ENCODE data around the gene ARL11. TPM values are rescaled to one million over a fixed set of nuclear protein-coding genes. Genes with fewer than 3 reads are reported as not detected.

The ARL11 gene
- total and polyA plus RNA-seq, 3 donors from 2014 or later: 0.25 to 0.62 (median 0.47) TPM

DNA sequence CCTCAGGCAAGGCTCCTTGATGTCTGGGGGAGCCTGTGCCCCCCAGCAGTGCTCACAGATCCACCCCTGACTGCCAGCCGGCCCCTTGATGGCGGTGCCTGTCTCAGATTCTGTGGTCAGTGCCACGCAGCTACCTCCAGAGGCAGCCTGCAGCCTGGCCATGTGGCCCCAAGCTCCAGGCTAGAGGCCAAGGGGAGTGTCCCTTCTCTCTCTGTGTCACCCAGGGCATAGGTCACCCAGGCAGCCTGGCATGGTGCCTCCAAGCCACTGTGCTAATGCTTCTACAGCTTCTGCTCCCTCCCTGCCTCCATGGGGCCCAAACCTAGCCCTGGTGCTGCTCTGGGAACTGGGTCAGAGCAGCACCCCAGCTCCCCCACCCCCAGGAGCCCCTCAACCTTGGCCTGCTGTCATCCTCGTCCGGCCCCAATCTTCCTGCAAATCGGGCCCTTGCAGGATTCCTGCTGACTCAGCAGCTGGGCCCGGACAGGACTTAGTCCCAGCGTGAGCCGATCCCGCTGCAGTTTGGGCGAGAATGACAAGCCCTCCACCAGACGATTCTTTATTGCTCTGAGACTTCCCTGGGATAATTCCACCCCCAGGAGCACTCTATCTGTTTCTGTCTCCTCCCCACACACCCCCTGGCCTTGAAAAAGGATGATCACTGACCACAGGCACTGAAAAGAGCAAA is 2.8 kb upstream of the ARL11 start:
- Histone ChIP-seq H3K36me3 (ENCODE audit: low read depth, missing control alignments) (no peaks in the 10 kb centered on the region), H3K9me3 (no peaks in the 10 kb centered on the region), H3K27ac (no peak overlapping the region), H3K27me3 (no peaks in the 10 kb centered on the region), H3K4me3 (no peak overlapping the region), H3K4me1 (no peaks in the 10 kb centered on the region)
- TF ChIP-seq CTCF (IDR thresholded peaks at IDR 0.05): no peak
- TF ChIP-seq POLR2A (IDR thresholded peaks at IDR 0.05): no peak
- whole genome bisulfite sequencing, 2 donors: 65 to 76% methylated on average over 9 to 12 of the region's 12 CpGs
- DNase-seq: no peak
- intact Hi-C loops (cut with DNase I; ENCODE audit: low total_unique reads): no loop called here

GRCh38 chr13:49629196-49629938 is 1.1 kb downstream of the ARL11 start:
- H3K4me3 ChIP-seq: no peak overlapping the region
- H3K36me3 ChIP-seq (ENCODE audit: low read depth, missing control alignments): no peaks in the 10 kb centered on the region
- 85 to 86% methylated on average over 8 of the region's 8 CpGs for WGBS, 2 donors

GRCh38 chr13:49629947-49630346 is 1.6 kb downstream of the ARL11 start:
- no peaks in the 10 kb centered on the region for H3K27me3 ChIP-seq
- H3K4me3 ChIP-seq: no peak overlapping the region
- TF ChIP-seq POLR2A (IDR thresholded peaks at IDR 0.05): no peak
- TF ChIP-seq CTCF (IDR thresholded peaks at IDR 0.05): no peak
- intact Hi-C loops (cut with DNase I; ENCODE audit: low total_unique reads): no loop called here
- H3K9me3 ChIP-seq: no peaks in the 10 kb centered on the region
- no peak for DNase-seq
- 82 to 85% methylated on average over 4 of the region's 4 CpGs for WGBS, 2 donors
- no peak overlapping the region for H3K27ac ChIP-seq
- no peaks in the 10 kb centered on the region for H3K4me1 ChIP-seq
- no peaks in the 10 kb centered on the region for H3K36me3 ChIP-seq (ENCODE audit: low read depth, missing control alignments)

More at GRCh38 chr13:49629196-49629938, 1.1 kb downstream of the ARL11 start:
- H3K4me1 ChIP-seq: no peaks in the 10 kb centered on the region
- intact Hi-C loops (cut with DNase I; ENCODE audit: low total_unique reads): no loop called here
- no peaks in the 10 kb centered on the region for H3K27me3 ChIP-seq
- no peak for TF ChIP-seq CTCF (IDR thresholded peaks at IDR 0.05)
- no peak for TF ChIP-seq POLR2A (IDR thresholded peaks at IDR 0.05)
- no peak for DNase-seq
- H3K9me3 ChIP-seq: no peaks in the 10 kb centered on the region
- H3K27ac ChIP-seq: no peak overlapping the region

GRCh38 chr13:49630580-49630979 is 2.3 kb downstream of the ARL11 start:
- WGBS, 2 donors: 72 to 95% methylated on average over 8 to 16 of the region's 16 CpGs
- TF ChIP-seq POLR2A (IDR thresholded peaks at IDR 0.05) (no peak), CTCF (IDR thresholded peaks at IDR 0.05) (no peak)
- no peak overlapping the region for H3K4me3 ChIP-seq
- no peaks in the 10 kb centered on the region for H3K9me3 ChIP-seq
- no peak for DNase-seq
- intact Hi-C loops (cut with DNase I; ENCODE audit: low total_unique reads): no loop called here
- H3K27me3 ChIP-seq: no peaks in the 10 kb centered on the region
- no peak overlapping the region for H3K27ac ChIP-seq
- H3K4me1 ChIP-seq: no peaks in the 10 kb centered on the region
- H3K36me3 ChIP-seq (ENCODE audit: low read depth, missing control alignments): no peaks in the 10 kb centered on the region

Measured in testis (tissue), 3 donors.